GM12878 (cell line): ENCODE measurements around the gene ZNF782.

Source experiments
- CUX1 ChIP-seq: IDR thresholded peaks from 2 replicates; pipeline ENCODE4 v1.6.1; 2012; ENCODE audit warnings: improper control_type of control experiment, low read depth, low read length; ENCODE audit not compliant: insufficient replicate concordance
- EP300 ChIP-seq, 2 experiments: fragments of 150-350 bp in 1 of 2; IDR thresholded peaks; 2 replicates each; pipeline ENCODE4 v1.6.1; 2011 to 2012; ENCODE audit warnings: low read depth in 2 of 2, low read length in 2 of 2, borderline replicate concordance in 1 of 2, improper control_type of control experiment in 1 of 2, inconsistent platforms in 1 of 2; ENCODE audit not compliant: control insufficient read depth in 1 of 2
- NRF1 ChIP-seq: conservative IDR thresholded peaks from 2 replicates; pipeline ENCODE4 v1.6.1; 2011; ENCODE audit warnings: mild to moderate bottlenecking, low read depth, low read length, improper control_type of control experiment
- RCOR1 ChIP-seq: conservative IDR thresholded peaks from 2 replicates; pipeline ENCODE4 v1.6.1; 2012; ENCODE audit warnings: low read depth, low read length, improper control_type of control experiment
- YBX1 ChIP-seq: fragments of 450-650 bp; IDR thresholded peaks from 2 replicates; pipeline ENCODE4 v1.6.1; 2016; ENCODE audit warnings: antibody characterized with exemption
- ZZZ3 ChIP-seq: IDR thresholded peaks from 2 replicates; pipeline ENCODE4 v1.6.1; 2011; ENCODE audit warnings: low read depth; ENCODE audit not compliant: control insufficient read depth, insufficient read length

GRCh38 chr9:96884443-96884842 lies 30.1 kb upstream of the ZNF782 start:
- no peak for TF ChIP-seq CUX1
- no peak for TF ChIP-seq EP300 (IDR thresholded peaks at IDR 0.05; ENCODE audit: borderline replicate concordance in 1 of 2, control insufficient read depth in 1 of 2, low read depth in 2 of 2, low read length in 2 of 2)
- no peak for TF ChIP-seq NRF1
- TF ChIP-seq YBX1: no peak
- TF ChIP-seq ZZZ3: no peak
- no peak for TF ChIP-seq RCOR1
